HG02763 (cell line): ENCODE results near the gene FYTTD1.
A peak's percentile ranks its signal among the peaks of the same experiment; 100 is the strongest.
"Not testable (repeated sequence)": the region's sequence is repeated elsewhere in the genome, so short reads cannot be mapped to it uniquely, and the experiment has no call there.

Source experiments
- ATAC-seq: cut with Tn5 transposase; IDR thresholded peaks from one replicate; pipeline ENCODE4 v1.9.1; 2021; ENCODE audit warnings: mild to moderate bottlenecking, moderate library complexity; ENCODE audit not compliant: unreplicated experiment

Gene FYTTD1

GRCh38 chr3:197749601-197750395, at the start of gene FYTTD1:
FYTTD1 (plus strand) TSS chr3:197749883; CDS start chr3:197749972, 89 bp downstream.
- peak; percentile 80 for ATAC-seq

- ATAC-seq, result no peak
Measured at GRCh38 chr3:197700095-197700494, 49.6 kb upstream of the FYTTD1 start.

GRCh38 chr3:197701841-197702240, 47.8 kb upstream of the FYTTD1 start:
- no peak for ATAC-seq

- ATAC-seq, result no peak
Measured at GRCh38 chr3:197706658-197707057, 43.0 kb upstream of the FYTTD1 start.

- ATAC-seq, result no peak
Measured at GRCh38 chr3:197709135-197709534, 40.5 kb upstream of the FYTTD1 start.

- ATAC-seq, result not testable (repeated sequence)
Measured at GRCh38 chr3:197710965-197711364, 38.7 kb upstream of the FYTTD1 start.

GRCh38 chr3:197711973-197712707, 37.5 kb upstream of the FYTTD1 start:
- ATAC-seq, result peak; percentile 87

- ATAC-seq, result no peak
Measured at GRCh38 chr3:197713477-197713822, 36.2 kb upstream of the FYTTD1 start.

GRCh38 chr3:197714251-197714650, 35.4 kb upstream of the FYTTD1 start:
- ATAC-seq, result no peak

GRCh38 chr3:197718891-197719290, 30.8 kb upstream of the FYTTD1 start:
- ATAC-seq, result no peak

GRCh38 chr3:197720694-197721093, 29.0 kb upstream of the FYTTD1 start:
- no peak for ATAC-seq

GRCh38 chr3:197722734-197723133, 26.9 kb upstream of the FYTTD1 start:
- ATAC-seq, result no peak

GRCh38 chr3:197727878-197728277, 21.8 kb upstream of the FYTTD1 start:
- not testable (repeated sequence) for ATAC-seq

- no peak for ATAC-seq
Measured at GRCh38 chr3:197728487-197728886, 21.2 kb upstream of the FYTTD1 start.

GRCh38 chr3:197730200-197730599, 19.5 kb upstream of the FYTTD1 start:
- ATAC-seq, result no peak

- ATAC-seq, result not testable (repeated sequence)
Measured at GRCh38 chr3:197730770-197731169, 18.9 kb upstream of the FYTTD1 start.

GRCh38 chr3:197731483-197731882, 18.2 kb upstream of the FYTTD1 start:
- ATAC-seq, result not testable (repeated sequence)

GRCh38 chr3:197733042-197733441, 16.6 kb upstream of the FYTTD1 start:
- ATAC-seq, result no peak

GRCh38 chr3:197734667-197735318, 14.9 kb upstream of the FYTTD1 start:
- peak; percentile 36 for ATAC-seq

- ATAC-seq, result no peak
Measured at GRCh38 chr3:197736010-197736490, 13.6 kb upstream of the FYTTD1 start.

- ATAC-seq, result peak; percentile 87
Measured at GRCh38 chr3:197736491-197737318, 13.0 kb upstream of the FYTTD1 start, which contains the start of gene RUBCN. RUBCN (minus strand) TSS chr3:197736904; CDS start chr3:197736719, 185 bp downstream.
